Fibroblast of mammary gland (primary cell): ENCODE measurements around the gene LRRC4.

Experiments
- DNase-seq: peaks from one replicate; pipeline ENCODE4 v3.0.0-alpha.2; 2010; ENCODE audit warnings: low read depth
- H3K4me3 ChIP-seq: 2 replicates; pipeline ENCODE4 v1.5.1; 2011; ENCODE audit warnings: low read depth, mild to moderate bottlenecking, low read length, moderate library complexity; ENCODE audit not compliant: control insufficient read depth
- TF ChIP-seq, protein P1 (sequence below): conservative IDR thresholded peaks from 2 replicates; pipeline ENCODE4 v1.5.1; 2011; ENCODE audit warnings: low read depth, low read length, inconsistent platforms; ENCODE audit not compliant: control insufficient read depth, insufficient read depth

Gene LRRC4

DNA sequence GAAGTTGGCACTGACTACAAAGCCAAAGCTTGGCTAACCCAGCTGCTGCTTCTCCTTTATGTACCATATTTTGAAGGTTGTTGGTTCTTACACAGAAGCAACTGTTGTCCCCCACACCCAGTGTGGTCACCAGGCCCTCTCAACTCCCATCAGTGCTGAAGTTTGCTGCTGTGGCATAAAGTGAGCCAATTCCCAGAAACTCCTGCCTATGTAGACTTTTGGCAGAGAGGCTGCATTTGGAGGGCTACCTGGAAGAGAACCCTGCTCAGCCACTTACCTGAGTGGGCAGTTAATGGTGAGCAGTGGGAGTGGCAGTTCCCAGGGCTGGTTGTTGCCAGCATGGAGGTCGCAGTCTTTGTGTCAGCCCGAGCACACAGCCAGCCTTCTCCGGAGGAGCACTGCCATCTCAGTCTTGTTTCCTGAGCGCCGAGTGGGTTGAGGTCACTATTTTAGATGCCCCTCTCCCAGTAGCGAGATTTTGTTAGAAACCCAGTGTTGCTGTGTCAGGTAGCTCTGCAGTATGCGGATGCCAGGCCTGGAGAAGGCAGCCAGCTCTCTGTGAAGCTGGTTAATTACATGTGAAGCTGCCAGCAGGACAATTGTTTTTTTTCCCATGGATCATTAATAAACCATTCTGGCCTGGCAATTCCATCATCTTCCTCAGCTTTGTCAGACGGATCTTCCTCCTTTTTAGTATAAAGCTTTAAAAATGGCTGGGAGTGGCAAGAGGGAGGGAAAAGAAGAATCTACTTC lies 24.5 kb downstream of the LRRC4 start:
- no peak for DNase-seq
- TF ChIP-seq, protein P1, sequence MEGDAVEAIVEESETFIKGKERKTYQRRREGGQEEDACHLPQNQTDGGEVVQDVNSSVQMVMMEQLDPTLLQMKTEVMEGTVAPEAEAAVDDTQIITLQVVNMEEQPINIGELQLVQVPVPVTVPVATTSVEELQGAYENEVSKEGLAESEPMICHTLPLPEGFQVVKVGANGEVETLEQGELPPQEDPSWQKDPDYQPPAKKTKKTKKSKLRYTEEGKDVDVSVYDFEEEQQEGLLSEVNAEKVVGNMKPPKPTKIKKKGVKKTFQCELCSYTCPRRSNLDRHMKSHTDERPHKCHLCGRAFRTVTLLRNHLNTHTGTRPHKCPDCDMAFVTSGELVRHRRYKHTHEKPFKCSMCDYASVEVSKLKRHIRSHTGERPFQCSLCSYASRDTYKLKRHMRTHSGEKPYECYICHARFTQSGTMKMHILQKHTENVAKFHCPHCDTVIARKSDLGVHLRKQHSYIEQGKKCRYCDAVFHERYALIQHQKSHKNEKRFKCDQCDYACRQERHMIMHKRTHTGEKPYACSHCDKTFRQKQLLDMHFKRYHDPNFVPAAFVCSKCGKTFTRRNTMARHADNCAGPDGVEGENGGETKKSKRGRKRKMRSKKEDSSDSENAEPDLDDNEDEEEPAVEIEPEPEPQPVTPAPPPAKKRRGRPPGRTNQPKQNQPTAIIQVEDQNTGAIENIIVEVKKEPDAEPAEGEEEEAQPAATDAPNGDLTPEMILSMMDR: no peak
- H3K4me3 ChIP-seq: no peak overlapping the region

DNA sequence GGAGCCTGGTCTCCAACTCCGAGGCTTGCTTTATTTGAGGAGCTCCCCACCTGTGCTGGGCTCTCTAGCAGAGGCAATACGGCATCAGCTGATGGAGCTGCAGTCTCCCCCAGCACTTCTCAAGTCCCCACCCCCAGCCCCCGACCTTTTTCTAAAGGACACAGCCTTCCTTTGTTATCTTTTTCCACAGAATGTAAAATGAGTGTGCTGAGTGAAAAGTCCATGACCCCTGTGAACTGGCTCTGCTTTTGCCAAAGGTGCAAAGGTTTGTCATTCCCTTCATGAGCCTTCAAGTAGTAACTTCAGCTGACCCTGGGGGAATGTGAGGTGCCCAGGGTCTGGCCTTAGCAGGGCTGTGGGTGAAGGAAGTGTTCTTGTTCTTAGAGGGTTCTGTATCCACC lies 25.5 kb downstream of the LRRC4 start:
- TF ChIP-seq, protein P1: no peak
- DNase-seq: no peak

DNA sequence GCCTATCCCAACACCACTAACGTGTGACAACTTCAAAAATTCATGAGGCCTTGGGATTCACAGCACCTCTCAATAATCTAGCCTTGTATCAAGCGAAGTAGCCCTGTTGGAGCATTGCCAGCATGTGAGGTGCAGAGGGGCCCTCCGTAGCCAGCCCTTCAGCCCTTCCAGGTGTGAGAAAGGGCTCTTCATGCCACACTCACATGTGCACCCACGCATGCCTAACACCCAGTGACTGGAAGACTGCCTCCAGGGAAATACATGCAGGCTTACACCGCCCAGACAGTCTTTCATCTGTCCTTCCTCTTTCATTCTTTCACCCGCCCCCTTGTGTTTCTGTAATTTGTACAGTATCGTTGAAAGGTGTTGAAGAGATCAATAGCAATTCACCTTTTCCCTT lies 26.1 kb downstream of the LRRC4 start:
- no peak for DNase-seq
- TF ChIP-seq, protein P1: no peak
- no peak overlapping the region for H3K4me3 ChIP-seq

More for the DNA sequence above, 25.5 kb downstream of the LRRC4 start:
- H3K4me3 ChIP-seq: no peak overlapping the region

DNA sequence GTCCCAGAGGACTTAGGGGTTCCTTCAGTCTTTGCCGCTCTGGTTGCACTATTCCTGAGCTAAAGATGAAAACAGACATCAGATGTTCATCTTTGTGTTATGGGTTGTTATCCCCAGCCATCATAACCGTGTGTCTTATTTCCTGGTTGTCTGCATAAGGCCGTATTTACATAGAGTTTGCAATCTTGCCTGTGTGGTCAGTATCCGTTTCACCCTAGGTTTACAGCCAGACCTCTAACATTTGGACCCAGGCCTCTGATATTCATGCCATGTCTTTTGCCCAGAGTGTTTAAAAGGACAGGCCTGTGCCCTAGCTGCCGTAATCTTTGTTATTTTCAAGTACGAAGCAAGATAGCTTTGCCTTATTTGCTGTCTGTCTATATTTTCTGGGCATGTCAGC lies 26.6 kb downstream of the LRRC4 start:
- DNase-seq: no peak
- TF ChIP-seq, protein P1: no peak
- H3K4me3 ChIP-seq: no peak overlapping the region

DNA sequence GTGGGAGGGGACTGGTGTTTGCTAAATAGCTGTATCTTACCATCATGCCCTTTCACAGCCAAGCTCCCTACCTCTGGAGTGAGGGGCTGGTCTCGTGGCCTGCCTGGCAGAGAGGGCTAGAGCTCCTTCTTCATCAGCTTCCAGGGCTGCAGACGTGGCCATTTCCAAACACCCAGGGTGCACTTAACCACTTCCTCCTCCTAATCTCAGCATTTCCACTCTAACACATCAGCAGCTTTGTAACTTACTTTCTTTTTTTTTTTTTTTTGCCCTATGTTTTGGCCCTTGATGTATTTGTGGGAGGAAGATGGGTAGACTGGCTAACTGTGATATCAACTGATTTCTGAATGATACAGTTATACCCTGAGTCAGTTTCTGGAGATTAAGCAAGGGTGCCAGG lies 27.4 kb downstream of the LRRC4 start:
- DNase-seq: no peak
- TF ChIP-seq, protein P1: no peak
- no peak overlapping the region for H3K4me3 ChIP-seq

DNA sequence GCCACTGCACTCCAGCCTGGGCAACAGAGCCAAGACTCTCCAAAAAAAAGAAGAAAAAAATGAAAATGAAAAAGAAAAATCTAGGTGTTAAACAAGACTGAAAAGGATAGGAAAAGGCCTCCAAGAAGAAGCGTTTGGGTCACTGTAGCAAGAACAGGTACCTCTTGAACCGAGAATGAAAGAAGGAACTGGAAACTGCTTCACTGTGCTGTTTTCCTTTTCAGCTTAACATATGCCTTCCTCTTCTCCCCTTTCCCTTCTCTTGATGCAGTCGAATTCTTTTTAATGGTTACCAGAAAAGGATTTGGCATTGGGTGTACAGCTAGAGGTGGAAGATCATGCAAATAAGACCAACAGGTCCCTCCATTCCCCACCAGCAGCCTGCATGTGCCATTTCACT lies 28.1 kb downstream of the LRRC4 start:
- no peak for DNase-seq
- no peak overlapping the region for H3K4me3 ChIP-seq
- TF ChIP-seq, protein P1: no peak
